ENCODE results near the gene MGMT. TPM values are rescaled to one million over a fixed set of nuclear protein-coding genes. Genes with fewer than 3 reads are reported as not detected.

Gene MGMT
- total RNA-seq, 1 donor from 2014 or later = 7.7 TPM

DNA sequence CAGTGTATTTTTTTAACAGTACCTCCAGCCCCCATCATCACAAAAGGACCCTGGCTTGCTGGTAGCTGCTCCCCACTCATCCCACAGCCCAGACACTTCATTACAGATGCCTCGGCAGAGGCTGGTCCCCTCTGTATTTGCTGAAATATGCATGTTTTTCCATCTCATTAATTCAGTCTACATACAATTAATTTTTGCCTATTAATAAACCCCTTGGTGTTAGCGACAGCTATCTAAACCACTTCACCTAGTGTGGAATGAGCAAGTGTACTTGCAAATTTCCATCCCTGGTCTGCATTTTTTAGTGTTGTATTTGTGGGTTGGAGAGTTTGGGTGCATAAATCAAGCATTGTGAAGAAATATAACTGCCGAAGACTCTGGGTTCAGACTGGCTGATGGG, 216.9 kb downstream of the MGMT start:
- no peak for DNase-seq (ENCODE audit: low read depth in 2 of 2)

DNA sequence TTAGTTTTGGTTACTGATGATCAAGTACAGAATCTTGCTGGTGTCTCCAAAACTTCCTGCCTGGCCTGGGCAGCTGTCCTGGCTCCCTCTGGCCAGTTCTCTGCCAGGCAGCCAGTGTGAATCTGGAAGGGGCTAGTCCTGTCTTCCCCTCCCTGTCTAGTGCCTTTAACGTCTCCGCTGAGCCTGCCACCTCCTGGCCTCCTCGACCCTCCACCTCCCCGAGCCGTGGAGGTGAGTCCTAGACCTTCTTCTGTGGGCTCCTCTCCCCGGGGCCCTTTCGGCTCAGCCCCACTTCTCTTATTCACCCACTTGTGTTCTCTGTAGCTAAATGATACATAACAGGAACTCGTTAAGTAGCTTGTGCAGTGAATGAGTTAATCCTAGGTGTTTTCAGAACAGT, 218.2 kb downstream of the MGMT start:
- DNase-seq (ENCODE audit: low read depth in 2 of 2) = no peak

DNA sequence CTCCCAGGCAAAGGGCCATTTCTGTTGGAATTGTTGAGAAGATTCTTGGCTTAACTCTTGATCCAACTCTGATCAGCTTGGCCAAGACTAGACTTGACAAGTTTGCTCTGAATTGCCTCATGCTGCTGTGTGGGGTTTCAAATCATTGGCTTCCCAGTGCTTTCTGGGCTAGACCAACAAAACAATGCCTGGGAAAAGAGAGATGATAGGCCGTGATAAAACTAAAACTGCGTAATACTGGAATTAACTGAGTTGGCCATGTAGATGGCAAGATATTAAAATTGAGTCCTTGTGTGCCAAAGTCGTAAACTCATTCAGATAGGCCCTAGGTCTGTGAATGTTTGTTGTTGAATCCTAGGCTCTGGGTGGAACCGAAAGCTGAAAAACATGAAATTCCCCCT, 222.6 kb downstream of the MGMT start:
- DNase-seq (ENCODE audit: low read depth in 2 of 2) = no peak

DNA sequence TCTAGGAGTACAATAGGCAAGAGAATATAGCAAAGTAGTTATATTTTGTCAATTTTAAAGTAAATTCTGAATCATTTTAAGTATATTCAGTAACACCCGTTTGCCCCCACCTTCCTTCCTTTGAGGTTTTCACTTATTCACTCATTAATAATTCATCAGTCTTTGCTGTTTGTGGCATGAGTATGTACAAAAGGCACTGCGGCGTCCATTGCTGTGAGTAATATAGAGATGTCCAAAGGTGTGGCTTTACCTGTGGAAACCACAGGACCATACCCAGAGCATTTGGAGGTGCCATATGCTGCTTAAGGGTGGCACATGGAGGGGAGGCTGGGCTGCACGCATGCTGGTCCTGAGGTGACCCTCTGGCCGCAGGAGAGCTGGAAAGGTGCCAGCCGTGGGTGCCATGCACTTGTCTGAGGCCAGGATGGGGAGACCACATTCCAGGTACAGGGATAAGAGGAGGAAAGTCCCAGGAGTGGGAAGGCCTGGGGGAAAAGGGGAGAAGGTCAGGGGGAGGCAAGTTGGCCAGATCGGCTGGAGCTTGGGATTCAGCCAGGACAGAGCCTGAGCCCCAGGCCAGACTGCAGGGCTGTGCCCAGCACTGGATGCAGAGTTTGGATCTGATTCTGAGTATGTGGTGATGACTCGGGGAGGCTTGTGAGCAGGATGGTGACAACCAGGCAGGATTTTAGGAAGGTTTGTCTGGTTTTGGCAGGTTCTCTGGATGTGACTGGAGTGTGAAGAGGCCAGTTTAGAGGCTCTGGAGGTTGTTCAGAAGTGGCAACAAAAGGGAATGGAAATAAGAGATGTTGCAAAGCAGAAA, 223.4 kb downstream of the MGMT start:
- DNase-seq (ENCODE audit: low read depth in 2 of 2) = no peak

DNA sequence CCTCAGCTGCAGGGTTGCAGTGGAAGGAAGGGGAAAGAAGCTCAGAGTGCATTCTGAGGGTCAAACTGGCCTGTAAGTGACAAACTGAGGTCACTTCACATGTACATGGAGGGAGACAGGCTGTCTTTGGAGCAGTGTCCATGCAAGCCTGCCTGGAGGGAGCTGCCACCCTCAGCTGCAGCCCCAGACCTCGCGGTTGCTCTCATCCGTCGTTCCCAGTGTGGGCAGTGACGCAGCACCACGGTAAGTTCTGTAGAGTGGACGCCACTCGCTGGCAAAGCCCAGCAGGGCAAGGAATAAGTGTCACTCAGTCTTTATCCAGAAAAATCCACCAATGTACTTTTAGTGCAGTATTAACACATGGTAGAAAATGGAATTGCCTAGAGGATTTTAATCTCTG, 225.7 kb downstream of the MGMT start:
- DNase-seq (ENCODE audit: low read depth in 2 of 2) = no peak

DNA sequence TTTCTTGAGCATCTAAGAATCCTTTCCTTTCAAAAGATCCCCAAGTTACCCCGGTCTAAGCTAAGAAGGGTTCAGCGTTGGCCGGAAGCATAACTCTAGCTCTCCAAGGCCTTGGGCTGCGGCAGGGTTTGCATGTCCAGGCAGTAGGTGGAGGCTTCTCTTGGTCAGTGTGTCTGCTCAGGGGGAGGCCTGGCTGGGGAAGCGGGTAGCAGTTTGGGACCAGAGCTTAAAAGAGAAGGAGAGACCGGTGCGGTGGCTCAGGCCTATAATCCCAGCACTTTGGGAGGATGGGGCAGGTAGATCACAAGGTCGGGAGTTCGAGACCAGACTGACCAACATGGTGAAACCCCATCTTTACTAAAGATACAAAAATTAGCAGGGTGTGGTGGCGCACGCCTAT, 226.3 kb downstream of the MGMT start:
- DNase-seq (ENCODE audit: low read depth in 2 of 2) = no peak

DNA sequence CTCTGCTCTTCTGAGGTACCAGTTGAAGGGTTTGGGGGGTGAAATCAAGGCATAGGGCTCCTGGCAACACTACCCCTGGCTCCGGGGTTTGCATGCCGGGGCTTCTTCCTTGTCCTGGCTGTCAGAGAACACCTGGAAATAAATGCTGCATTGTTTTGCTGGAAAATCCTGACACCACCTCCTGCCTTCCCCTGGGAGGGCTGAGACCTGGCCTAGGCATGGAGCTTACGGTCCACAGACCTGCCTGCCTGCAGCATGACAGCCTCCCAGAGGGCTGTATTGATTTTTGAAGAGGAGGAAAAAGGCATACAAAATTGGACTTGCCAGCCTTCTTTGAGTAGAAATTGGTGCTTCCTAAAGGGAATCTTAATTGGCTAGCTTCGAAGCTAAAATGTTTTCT, 227.1 kb downstream of the MGMT start:
- no peak for DNase-seq (ENCODE audit: low read depth in 2 of 2)

DNA sequence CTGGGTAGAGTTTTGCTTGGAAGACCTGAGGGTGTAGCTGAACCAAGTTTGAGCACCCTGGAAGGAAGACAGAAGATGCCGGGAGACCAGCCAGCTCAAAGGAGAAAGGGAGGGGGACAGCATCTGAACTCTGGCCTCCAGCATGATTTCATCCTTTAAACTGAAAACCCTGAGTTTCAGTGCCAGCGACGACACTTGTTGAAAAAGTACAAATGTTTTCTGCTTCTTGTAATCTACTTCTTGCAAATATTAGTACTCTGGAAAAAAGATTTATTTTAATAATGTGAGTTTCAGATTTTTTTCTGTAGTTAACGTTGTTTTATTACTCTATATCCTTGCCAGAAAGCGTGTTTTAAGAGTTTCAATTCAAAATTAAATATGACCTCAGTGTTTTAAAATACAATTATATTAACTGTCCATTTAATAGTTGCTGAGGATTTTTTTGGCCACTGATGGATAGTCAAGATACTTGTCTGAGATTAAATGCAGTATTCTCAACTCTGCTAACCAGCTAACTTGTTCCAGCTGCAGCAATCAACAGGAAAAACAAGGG, 227.7 kb downstream of the MGMT start:
- no peak for DNase-seq (ENCODE audit: low read depth in 2 of 2)

DNA sequence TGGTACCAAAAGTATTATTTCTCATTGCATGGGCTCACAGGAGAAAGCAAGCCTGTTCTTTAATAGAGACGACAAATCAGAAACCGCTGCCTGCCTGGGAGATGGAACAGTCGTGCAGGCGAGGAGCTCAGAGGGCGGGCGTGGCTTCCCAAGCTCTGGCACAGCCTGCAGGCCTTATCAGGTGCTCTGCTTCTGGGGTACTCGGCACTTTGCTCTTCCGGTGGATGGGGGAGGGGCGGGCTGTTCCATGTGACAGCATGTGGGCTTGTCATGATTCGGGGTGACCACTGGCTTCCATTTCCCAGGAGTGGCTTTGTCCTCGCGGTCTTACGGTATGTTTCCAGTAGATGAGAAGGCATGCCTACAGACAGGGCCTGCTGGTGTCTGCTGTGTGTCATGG, 228.6 kb downstream of the MGMT start:
- DNase-seq (ENCODE audit: low read depth in 2 of 2) = no peak

DNA sequence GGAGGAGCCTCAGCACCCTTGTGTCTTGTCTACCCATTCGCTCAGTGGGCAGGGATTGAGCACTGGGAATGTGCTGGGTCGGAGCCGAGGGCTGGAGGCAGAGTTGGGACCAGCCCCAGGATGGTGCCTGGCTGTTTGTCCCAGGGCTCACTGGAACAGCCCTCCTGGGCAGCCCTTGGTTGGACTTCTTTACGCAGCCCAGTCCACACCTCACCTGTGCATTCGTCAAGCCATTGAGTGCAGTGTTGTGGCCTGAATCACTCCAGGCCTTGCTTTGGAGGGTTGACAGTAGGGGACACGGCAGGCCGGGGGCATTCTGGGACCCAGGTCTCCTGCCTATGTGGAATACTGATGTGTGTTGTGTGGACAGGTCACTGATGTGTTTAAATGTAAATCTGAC, 229.6 kb downstream of the MGMT start:
- DNase-seq (ENCODE audit: low read depth in 2 of 2) = no peak

DNA sequence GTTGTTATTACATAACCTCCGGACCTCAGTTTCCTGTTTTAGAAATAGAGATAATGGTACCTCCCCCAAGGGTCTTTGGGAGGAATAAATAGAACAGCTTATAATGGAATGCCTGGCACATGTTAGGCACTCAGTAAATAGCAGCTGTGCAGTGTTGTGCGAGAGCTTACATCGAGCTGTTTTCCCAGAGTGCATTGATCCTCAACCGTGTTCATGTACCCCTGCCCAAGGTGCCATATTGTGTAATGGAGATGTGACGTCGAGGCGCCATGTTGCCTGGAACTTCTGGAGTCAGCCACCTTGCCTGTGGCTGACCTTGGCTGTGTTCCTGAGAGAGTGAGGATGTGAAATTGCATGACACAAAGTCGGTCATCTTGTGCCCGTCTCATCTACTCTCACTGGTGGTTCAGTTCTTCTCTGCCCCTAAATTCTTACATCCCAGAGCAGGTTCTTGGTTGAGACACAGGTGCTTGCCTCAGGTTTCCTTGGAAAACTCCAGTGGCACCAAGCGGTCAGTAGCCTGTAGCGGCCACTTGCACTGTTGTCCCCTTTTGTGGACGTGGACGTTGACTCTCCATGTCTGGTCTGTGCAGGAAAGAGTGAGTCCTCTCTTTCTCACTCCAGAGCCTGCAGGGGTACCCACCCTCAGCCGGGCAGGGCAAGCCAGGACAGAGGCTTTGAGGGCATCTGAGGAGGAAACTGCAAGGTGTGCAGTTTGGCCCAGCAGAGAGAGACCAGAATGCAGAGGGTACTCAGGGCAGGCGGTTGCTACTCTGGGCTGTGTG, 230.6 kb downstream of the MGMT start:
- DNase-seq (ENCODE audit: low read depth in 2 of 2) = no peak

DNA sequence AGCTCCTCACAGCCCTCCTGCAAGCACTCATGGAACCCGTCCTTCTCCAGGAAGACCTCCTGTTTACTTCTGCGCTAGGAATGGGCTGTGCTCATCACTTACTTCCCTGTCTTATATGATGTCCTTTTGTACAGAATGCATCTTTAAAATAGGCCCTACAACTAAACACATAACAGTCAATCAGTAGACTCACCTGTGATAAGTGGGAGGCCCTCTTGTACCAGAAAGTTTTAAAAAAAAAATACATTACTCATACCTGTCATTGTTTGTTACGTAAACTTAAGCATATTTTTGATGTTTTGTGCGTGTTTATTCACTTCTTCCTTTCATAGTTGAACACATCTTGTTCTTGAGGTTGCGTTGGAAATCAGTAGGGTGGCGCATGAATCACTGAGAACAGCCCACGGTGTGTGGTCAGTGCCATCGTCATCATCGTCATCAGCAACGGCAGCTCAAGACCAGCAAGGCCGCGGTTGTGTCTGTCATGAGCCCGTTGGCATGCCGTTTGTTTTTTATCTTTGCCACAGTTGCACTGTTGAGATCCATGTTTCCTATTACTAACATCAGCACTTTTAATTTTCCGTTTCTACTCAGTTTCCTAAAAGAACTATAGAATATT, 232.8 kb downstream of the MGMT start:
- DNase-seq (ENCODE audit: low read depth in 2 of 2) = no peak

DNA sequence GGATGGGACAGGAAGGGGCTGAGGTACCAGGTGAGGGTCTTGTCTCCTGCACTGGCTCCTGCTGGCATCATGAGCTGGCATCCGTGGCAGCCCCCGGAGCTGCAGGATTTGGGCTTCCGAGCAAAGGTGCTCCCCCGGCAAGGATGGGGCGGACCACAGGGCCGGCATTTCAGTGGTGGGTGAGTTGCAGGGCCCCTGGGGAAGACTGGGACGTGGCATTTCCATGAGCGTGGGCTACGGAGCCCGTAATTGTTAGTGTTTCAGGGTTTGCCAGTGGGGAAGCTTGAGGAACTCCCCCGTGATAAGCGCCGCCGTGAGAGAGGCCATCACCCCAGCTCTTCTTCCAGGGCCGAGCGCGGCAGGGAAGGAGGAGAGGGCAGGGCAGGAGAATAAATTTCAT, 235.6 kb downstream of the MGMT start:
- no peak for DNase-seq (ENCODE audit: low read depth in 2 of 2)

DNA sequence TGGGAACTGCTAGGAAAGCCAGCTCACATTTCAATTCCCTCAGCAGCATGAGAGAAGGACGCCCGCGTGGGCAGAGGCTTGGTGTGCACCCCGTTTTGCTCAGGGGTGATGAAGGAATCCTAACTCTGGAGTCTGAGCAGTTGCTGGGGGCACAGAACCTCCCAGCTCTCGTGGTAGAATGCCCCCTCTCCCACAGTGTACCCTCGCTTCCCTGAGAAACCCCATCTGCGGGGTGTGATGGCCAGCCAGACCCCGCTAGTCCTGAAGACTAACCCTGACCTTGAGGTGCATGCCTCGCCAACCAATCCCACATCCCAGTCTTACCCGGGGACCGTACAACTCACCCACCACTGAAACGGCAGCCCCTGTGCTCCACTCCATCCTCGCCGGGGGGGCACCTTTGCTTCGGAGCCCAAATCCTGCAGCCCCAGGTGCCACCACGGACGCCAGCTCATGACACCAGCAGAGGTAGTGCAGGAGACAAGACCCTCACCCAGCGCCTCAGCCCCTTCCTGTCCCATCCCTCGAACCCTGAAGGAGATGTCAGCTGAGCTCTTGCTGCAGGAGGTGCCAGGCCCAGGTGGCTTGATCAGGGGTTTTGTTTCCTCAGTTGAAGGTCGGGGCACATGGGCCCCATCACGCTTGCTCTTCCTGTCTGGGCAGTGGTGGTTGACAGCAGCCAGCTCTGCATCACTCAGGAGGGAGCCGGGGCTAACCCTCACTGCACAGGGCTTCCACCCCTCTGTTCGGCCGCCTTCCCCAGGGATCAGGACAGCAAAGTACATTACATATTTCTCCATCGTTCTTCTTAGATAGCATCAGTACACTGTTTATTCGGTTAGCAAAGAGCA, 236.5 kb downstream of the MGMT start:
- DNase-seq (ENCODE audit: low read depth in 2 of 2) = no peak

DNA sequence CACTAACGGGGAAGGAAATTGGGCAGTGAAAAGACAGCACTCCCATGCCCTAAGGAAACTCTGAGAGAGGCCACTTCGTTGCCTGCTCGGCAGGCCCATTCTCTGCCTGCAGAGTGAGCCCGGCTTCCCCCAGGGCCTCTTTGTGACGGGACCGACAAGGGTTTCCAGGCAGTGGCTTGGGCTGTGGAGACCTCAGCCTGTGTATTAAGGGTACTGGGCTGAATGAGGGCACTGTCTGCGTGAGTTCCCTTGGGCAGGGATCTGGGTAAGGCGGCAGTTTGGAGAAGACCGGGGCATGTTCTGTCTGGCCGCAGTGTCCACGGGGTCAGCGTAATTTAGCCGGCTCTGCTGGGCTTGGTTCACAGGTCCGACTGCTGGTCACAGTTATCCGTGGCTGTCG, 237.2 kb downstream of the MGMT start:
- DNase-seq (ENCODE audit: low read depth in 2 of 2) = no peak

DNA sequence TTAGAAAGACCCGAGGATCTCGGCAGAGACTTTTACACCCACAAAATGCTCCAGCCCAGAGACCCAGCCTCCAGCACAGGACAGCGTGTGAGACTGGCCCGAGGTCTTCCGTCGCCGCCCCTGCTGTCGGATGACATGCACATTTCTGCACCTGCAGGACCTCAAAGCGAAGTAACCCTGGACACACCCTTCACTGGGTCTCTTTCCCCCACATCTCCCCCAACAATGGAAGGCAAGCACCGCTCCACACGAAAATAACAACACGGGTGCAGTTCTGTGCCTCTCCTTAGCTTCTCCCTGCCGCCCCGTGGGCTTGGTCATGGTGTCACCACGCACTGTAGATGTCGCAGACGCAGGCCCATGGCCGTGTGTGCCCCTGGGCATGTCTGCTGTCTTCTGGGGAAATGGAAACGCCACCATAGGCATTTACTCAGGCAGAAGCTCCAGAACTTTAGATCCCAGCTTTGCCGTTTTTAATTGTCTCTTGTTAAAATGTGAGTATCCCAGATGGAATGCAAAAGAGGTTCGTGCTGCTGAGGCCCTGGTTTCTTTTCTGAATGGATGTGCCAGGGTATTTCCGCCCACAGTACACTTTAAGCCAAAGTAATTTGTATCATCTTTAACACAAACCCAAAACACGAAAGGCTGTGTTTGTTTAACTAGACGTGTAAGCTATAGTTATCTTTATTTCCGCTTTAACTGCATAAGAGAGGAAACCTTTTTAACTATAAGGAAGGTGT, 237.9 kb downstream of the MGMT start:
- no peak for DNase-seq (ENCODE audit: low read depth in 2 of 2)

DNA sequence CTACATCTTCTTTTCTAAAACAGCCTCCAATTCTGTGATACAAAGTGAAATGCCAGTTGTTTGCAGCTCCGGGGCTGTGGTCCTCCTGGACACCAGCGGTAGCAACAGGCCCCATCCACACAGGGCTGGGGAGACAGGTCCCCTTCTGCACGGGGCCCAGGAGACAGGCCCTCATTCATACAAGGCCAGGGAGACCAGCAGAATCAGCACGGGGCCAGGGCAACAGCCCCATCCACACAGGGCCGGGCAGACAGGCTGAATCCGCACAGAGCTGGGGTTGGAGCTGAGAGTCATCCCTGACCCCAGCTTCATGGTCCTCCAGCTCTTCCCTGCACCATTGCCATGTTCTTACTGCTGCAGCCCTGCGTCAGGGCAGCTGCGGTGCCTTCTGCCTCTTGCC, 238.6 kb downstream of the MGMT start:
- DNase-seq (ENCODE audit: low read depth in 2 of 2) = no peak

DNA sequence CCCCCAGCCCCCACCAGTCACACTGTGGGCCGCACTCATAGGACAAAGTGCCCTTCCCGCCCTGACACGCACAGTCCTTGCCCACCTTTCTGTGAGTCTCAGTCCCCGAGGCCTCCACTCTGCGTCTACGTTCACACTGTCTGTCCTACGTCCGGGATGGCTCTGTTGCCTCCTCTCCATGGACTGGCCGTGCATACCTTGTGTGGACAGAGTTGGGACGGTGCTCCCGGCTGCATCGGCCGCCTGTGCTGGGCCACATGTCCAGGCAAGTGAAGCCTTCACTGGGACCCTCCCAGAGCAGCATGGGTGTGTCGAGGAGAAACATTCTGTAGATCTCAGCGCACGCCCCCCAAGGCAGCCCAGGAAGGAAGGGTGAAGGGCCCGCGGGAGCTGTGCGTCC, 239.0 kb downstream of the MGMT start:
- no peak for DNase-seq (ENCODE audit: low read depth in 2 of 2)

DNA sequence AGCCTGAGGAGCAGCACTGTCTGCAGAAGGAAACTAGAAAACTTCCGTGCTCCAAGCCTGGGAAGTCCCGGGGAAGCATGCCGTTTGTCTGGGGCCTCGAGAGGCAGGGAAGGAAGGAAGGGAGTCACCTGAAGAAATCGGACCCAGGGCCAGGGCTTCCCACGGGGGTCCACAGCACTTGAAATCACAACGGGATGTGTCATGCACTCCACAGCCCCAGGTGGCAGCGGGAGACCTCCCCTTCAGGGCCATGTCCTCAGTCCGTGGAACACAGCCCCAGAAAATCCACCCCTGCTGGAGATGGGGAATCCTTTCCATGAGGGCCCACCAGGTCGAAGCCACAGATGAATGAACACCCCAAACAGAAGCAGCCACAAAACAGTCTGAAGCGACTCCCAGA, 239.5 kb downstream of the MGMT start:
- DNase-seq (ENCODE audit: low read depth in 2 of 2) = no peak

Data from lung microvascular endothelial cell (primary cell).